Glomerular endothelial cell (primary cell): Measurements from ENCODE around the gene LUZP1. TPM values are rescaled to one million over a fixed set of nuclear protein-coding genes. Genes with fewer than 3 reads are reported as not detected.

Experiments
- DNase-seq: peaks from one replicate; pipeline ENCODE4 v3.0.0-alpha.2; 2011; ENCODE audit warnings: low read depth, low spot score; ENCODE audit errors: extremely low read depth
- total RNA-seq: library from RNA; depleted of rRNA; stranded (reverse); fragments of >200 nt; gene quantifications from 2 replicates; pipeline ENCODE4 v1.2.3, GENCODE V29; 2015

The LUZP1 gene
- total RNA-seq, 1 donor from 2014 or later: 71.9 TPM

GRCh38 chr1:23156940-23157339, 11.7 kb downstream of the LUZP1 start:
- DNase-seq: no peak

GRCh38 chr1:23152966-23153684, 15.5 kb downstream of the LUZP1 start:
- DNase-seq: no peak

GRCh38 chr1:23150742-23151141, 17.9 kb downstream of the LUZP1 start:
- DNase-seq: no peak

- no peak for DNase-seq
Observed at GRCh38 chr1:23150125-23150524, 18.5 kb downstream of the LUZP1 start.

- DNase-seq: no peak
Observed at GRCh38 chr1:23149114-23149513, 19.5 kb downstream of the LUZP1 start.

GRCh38 chr1:23148084-23148483, 20.6 kb downstream of the LUZP1 start:
- DNase-seq: no peak

GRCh38 chr1:23140940-23141596, 27.6 kb downstream of the LUZP1 start:
- no peak for DNase-seq

- no peak for DNase-seq
Observed at GRCh38 chr1:23135268-23135667, 33.4 kb downstream of the LUZP1 start.

GRCh38 chr1:23134055-23134454, 34.6 kb downstream of the LUZP1 start:
- no peak for DNase-seq

- DNase-seq: no peak
Observed at GRCh38 chr1:23133587-23133986, 35.1 kb downstream of the LUZP1 start.

GRCh38 chr1:23132033-23132432, 36.6 kb downstream of the LUZP1 start:
- no peak for DNase-seq

GRCh38 chr1:23129846-23130245, 38.8 kb downstream of the LUZP1 start:
- no peak for DNase-seq

GRCh38 chr1:23126801-23127200, 41.9 kb downstream of the LUZP1 start:
- DNase-seq: no peak

- DNase-seq: no peak
Observed at GRCh38 chr1:23126200-23126599, 42.5 kb downstream of the LUZP1 start.

GRCh38 chr1:23125489-23125888, 43.2 kb downstream of the LUZP1 start:
- no peak for DNase-seq

GRCh38 chr1:23124259-23125026, 44.2 kb downstream of the LUZP1 start:
- DNase-seq: no peak

GRCh38 chr1:23123528-23123927, 45.1 kb downstream of the LUZP1 start:
- DNase-seq: no peak

GRCh38 chr1:23122796-23123195, 45.9 kb downstream of the LUZP1 start:
- no peak for DNase-seq

GRCh38 chr1:23122023-23122748, 46.5 kb downstream of the LUZP1 start:
- DNase-seq: no peak

GRCh38 chr1:23120383-23120782, 48.3 kb downstream of the LUZP1 start:
- no peak for DNase-seq
